M059J (cell line): ENCODE measurements around the gene IGSF9B. TPM values are rescaled to one million over a fixed set of nuclear protein-coding genes. Genes with fewer than 3 reads are reported as not detected.

ENCODE experiments used
- DNase-seq: peaks from one replicate; pipeline ENCODE4 v3.0.0-alpha.2; 2012; ENCODE audit warnings: low read depth
- total RNA-seq: library from RNA; depleted of rRNA; stranded (reverse); fragments of >200 nt; shearing (Covaris generic); gene quantifications from 2 replicates; pipeline ENCODE4 v1.2.3, GENCODE V29; 2014

IGSF9B gene
- total RNA-seq, 1 experiment from 2014 or later = 0.02 TPM

- no peak for DNase-seq
These were observed 2.8 kb downstream of the IGSF9B start for GRCh38 chr11:133953999-133954398.

- DNase-seq = no peak
These were observed 3.2 kb downstream of the IGSF9B start for GRCh38 chr11:133953547-133953946.

- no peak for DNase-seq
These were observed 4.3 kb downstream of the IGSF9B start for GRCh38 chr11:133952199-133953190.

GRCh38 chr11:133951327-133952198, 5.2 kb downstream of the IGSF9B start:
- peak; percentile 42 for DNase-seq

GRCh38 chr11:133950874-133951326, 5.9 kb downstream of the IGSF9B start:
- DNase-seq = no peak

GRCh38 chr11:133950421-133950820, 6.3 kb downstream of the IGSF9B start:
- no peak for DNase-seq

- no peak for DNase-seq
These were observed 7.6 kb downstream of the IGSF9B start for GRCh38 chr11:133949129-133949528.

GRCh38 chr11:133948711-133949110, 8.1 kb downstream of the IGSF9B start:
- no peak for DNase-seq

- DNase-seq = peak; percentile 54
These were observed 9.4 kb downstream of the IGSF9B start for GRCh38 chr11:133947321-133947756.

GRCh38 chr11:133946541-133947318, 10.0 kb downstream of the IGSF9B start:
- no peak for DNase-seq

- no peak for DNase-seq
These were observed 10.7 kb downstream of the IGSF9B start for GRCh38 chr11:133946051-133946450.

GRCh38 chr11:133945087-133945974, 11.4 kb downstream of the IGSF9B start:
- no peak for DNase-seq

- DNase-seq = no peak
These were observed 12.6 kb downstream of the IGSF9B start for GRCh38 chr11:133943950-133944698.

- DNase-seq = no peak
These were observed 14.2 kb downstream of the IGSF9B start for GRCh38 chr11:133942577-133942976.

GRCh38 chr11:133941546-133941945, 15.2 kb downstream of the IGSF9B start:
- DNase-seq = no peak

- DNase-seq = no peak
These were observed 16.7 kb downstream of the IGSF9B start for GRCh38 chr11:133940034-133940433.

GRCh38 chr11:133939558-133939957, 17.2 kb downstream of the IGSF9B start:
- DNase-seq = no peak

- DNase-seq = no peak
These were observed 18.6 kb downstream of the IGSF9B start for GRCh38 chr11:133938166-133938565.

GRCh38 chr11:133937468-133937867, 19.3 kb downstream of the IGSF9B start:
- DNase-seq = no peak

GRCh38 chr11:133937015-133937414, 19.8 kb downstream of the IGSF9B start:
- no peak for DNase-seq
